Measurements from ENCODE around the gene TENT5C. TPM values are rescaled to one million over a fixed set of nuclear protein-coding genes. Genes with fewer than 3 reads are reported as not detected.

The TENT5C gene
- total RNA-seq, 4 donors from 2014 or later, result 3.8 to 7.6 (median 6.6) TPM

DNA sequence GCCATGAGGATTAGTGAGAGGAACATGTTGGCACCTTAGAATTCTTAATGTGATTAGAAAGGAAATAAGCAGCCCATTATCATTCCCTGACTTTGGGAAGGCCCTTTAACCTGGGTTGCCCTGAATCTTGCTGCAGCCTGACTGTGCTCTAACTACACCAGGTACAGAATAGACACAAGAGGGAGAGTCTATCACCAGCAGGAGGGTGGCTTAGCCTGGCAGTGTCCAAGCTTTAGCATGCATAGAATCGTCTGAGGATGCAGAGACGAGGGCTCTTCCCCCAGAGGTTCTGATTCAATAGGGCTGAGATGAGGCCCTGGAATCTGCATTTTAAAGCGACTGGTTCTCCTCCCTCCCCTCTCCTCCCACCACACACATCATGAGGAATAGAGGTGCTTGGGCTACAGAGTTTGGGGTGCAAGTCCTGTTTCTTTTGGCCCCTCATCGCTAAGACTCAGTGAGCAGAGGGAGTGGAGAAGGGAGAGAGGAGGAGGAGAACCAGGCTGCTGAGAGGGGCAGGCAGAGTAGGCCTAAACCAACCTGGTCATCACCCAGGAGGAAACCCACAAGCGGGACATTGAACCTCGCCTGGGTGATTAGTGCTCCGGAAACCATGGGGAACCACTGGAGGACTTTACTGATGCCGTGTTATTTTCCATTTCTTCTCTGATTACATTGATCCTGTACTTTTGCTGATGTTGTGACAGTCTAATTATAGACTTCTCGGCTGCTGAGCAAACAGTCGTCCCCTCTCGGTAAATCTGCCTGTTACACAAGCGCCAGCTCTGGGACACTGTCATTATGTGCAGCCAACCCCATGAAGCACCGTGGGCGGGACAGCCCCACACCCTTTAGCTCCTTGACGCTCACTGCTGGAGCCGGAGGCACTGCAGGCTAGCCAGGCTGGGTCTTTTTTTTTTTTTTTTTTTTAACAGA is 6.3 kb upstream of the TENT5C start:
- ATAC-seq (ENCODE audit: low FRiP score) (no peak), DNase-seq (ENCODE audit: low spot score) (no peak)
- TF ChIP-seq CTCF (IDR thresholded peaks at IDR 0.05), result no peak

DNA sequence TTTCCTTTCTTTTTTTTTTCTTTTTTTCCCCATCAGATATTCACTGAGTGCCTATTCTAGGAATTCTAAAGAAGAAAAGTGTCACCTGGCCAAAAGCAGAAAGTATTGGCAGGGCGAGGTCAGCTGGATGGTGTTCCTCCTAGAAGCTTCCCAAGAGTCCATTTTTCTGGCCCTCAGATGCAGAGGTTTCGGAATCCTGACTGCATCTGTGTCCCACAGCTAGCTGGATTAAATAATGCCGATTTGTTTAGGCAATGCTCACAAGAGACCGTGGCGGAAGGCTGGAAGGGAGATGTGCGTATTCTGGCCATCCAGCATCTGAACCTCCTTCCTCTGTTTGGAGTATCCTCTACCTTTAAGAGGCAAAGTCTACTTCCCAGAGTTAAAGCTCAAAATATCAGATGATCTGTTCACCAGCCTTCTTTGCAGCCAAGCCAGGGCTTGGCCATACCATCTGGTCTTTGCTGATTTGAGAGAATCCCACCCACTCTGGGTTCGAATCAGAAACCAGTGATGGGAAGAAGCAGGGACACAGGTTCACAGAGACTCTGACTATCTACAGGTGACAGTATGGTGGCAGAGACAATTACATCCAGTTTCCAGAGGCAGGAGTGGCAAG is 5.4 kb upstream of the TENT5C start:
- no peak for TF ChIP-seq CTCF (IDR thresholded peaks at IDR 0.05)
- no peak for ATAC-seq (ENCODE audit: low FRiP score)
- no peak for DNase-seq (ENCODE audit: low spot score)

GRCh38 chr1:117600966-117601365 is 4.9 kb upstream of the TENT5C start:
- no peak for TF ChIP-seq CTCF (IDR thresholded peaks at IDR 0.05)
- ATAC-seq (ENCODE audit: low FRiP score), result no peak
- DNase-seq (ENCODE audit: low spot score), result no peak

GRCh38 chr1:117602862-117603261 is 3.0 kb upstream of the TENT5C start:
- ATAC-seq (ENCODE audit: low FRiP score), result no peak
- DNase-seq (ENCODE audit: low spot score), result no peak
- no peak for TF ChIP-seq CTCF (IDR thresholded peaks at IDR 0.05)

GRCh38 chr1:117605164-117605773 is 579 bp upstream of the TENT5C start:
- DNase-seq (ENCODE audit: low spot score) (no peak), ATAC-seq (ENCODE audit: low FRiP score) (peak; percentile 5)
- no peak for TF ChIP-seq CTCF (IDR thresholded peaks at IDR 0.05)

DNA sequence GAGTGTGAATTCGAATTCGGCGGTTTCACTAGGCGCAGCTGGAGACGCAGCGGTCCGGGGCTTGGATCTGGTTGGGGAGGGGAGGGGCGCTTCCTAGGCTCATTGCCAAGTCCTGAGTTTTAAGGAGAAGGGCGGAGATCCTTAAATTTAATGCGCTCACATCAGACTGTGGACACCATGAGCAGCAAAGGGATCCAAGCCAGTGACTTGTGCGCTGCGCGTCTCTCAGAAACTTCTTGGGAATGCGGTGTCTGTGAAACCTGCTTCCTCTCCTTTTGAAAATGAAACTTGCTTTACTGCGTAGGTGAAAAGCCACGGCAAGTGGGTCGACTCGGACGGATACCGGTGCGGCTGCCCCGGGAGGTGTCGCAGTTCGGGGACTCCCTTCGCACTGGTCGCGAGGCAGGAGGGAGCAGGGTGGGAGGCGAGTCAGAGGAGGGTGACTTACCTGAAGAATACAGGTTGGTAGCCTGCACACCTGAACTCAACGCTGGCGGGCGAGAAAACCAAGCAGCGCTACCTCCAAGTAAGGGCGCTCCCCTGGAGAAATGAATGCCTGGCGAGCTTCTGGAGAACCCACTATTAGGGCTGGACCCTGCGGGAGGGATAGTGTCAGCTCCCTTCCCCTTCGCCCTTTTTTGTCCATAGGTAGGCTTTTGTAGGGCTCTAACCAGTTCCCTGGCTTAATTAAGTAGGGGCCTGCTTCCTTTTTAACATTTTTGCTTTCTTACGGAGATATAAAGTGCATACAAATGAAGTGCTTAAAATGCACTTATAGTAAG is 992 bp downstream of the TENT5C start:
- no peak for DNase-seq (ENCODE audit: low spot score)
- peak; percentile 30 for ATAC-seq (ENCODE audit: low FRiP score)

More for the DNA sequence above, 992 bp downstream of the TENT5C start:
- TF ChIP-seq CTCF (IDR thresholded peaks at IDR 0.05), result no peak
